ENCODE data around the gene ASAH2B.
"Not testable (repeated sequence)": the region's sequence is repeated elsewhere in the genome, so short reads cannot be mapped to it uniquely, and the experiment has no call there.

- TF ChIP-seq POLR2A (IDR thresholded peaks at IDR 0.05): not testable (repeated sequence)
- TF ChIP-seq, protein P1, sequence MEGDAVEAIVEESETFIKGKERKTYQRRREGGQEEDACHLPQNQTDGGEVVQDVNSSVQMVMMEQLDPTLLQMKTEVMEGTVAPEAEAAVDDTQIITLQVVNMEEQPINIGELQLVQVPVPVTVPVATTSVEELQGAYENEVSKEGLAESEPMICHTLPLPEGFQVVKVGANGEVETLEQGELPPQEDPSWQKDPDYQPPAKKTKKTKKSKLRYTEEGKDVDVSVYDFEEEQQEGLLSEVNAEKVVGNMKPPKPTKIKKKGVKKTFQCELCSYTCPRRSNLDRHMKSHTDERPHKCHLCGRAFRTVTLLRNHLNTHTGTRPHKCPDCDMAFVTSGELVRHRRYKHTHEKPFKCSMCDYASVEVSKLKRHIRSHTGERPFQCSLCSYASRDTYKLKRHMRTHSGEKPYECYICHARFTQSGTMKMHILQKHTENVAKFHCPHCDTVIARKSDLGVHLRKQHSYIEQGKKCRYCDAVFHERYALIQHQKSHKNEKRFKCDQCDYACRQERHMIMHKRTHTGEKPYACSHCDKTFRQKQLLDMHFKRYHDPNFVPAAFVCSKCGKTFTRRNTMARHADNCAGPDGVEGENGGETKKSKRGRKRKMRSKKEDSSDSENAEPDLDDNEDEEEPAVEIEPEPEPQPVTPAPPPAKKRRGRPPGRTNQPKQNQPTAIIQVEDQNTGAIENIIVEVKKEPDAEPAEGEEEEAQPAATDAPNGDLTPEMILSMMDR (IDR thresholded peaks at IDR 0.05): not testable (repeated sequence)
Measured at GRCh38 chr10:50702997-50703396, 36.7 kb upstream of the ASAH2B start.

All from Peyer's patch (tissue), 4 donors.